Measurements from ENCODE around the gene PLXNB2. TPM values are rescaled to one million over a fixed set of nuclear protein-coding genes. Genes with fewer than 3 reads are reported as not detected.

The PLXNB2 gene
- total RNA-seq, 1 donor from 2014 or later, result 180 TPM

- DNase-seq (ENCODE audit: extremely low spot score in 2 of 2), result no peak
- Histone ChIP-seq H3K27me3 (no peaks in the 10 kb centered on the region), H3K9me3 (no peaks in the 10 kb centered on the region), H3K4me3 (peak overlapping the region; percentile 15 to 38), H3K4me1 (peaks cover 57% of the 10 kb centered on the region), H3K36me3 (no peaks in the 10 kb centered on the region), H3K27ac (no peak overlapping the region)
- intact Hi-C loops (cut with DNase I), result loop anchor here (10.0 kb wide), 1 partner anchor 257 kb away; the partner anchor contains the start of gene SCO2
- TF ChIP-seq POLR2A (IDR thresholded peaks at IDR 0.05) (no peak), POLR2AphosphoS5 (IDR thresholded peaks at IDR 0.05; ENCODE audit: insufficient read depth in 1 of 2, low read depth in 1 of 2) (no peak)
- TF ChIP-seq, protein P1, sequence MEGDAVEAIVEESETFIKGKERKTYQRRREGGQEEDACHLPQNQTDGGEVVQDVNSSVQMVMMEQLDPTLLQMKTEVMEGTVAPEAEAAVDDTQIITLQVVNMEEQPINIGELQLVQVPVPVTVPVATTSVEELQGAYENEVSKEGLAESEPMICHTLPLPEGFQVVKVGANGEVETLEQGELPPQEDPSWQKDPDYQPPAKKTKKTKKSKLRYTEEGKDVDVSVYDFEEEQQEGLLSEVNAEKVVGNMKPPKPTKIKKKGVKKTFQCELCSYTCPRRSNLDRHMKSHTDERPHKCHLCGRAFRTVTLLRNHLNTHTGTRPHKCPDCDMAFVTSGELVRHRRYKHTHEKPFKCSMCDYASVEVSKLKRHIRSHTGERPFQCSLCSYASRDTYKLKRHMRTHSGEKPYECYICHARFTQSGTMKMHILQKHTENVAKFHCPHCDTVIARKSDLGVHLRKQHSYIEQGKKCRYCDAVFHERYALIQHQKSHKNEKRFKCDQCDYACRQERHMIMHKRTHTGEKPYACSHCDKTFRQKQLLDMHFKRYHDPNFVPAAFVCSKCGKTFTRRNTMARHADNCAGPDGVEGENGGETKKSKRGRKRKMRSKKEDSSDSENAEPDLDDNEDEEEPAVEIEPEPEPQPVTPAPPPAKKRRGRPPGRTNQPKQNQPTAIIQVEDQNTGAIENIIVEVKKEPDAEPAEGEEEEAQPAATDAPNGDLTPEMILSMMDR (IDR thresholded peaks at IDR 0.05), result no peak
These were observed 39.7 kb downstream of the PLXNB2 start for GRCh38 chr22:50267591-50268390.

DNA sequence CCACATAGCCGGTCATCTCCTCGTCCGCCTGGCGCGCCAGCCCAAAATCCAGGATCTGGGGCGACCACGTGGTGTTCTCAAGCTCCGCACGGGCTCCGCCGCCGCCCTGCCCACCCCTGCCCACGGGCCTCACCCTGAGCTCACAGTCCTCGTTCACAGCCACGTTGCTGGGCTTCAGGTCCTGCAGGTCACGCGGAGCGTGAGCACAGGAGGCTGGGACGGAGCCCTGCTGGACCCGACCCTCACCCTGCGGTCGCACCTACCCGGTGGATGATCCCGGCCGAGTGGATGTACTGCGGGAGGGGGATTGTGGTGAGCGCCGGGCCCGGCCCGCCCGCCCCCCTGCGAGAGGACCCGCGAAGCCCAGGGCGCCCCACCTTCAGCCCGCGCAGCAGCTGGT lies 40.5 kb downstream of the PLXNB2 start:
- no peaks in the 10 kb centered on the region for H3K9me3 ChIP-seq
- peak overlapping the region; percentile 15 to 38 for H3K4me3 ChIP-seq
- DNase-seq (ENCODE audit: extremely low spot score in 2 of 2), result no peak
- H3K27ac ChIP-seq, result no peak overlapping the region
- peaks cover 60% of the 10 kb centered on the region for H3K4me1 ChIP-seq
- no peaks in the 10 kb centered on the region for H3K36me3 ChIP-seq
- TF ChIP-seq POLR2AphosphoS5 (IDR thresholded peaks at IDR 0.05; ENCODE audit: insufficient read depth in 1 of 2, low read depth in 1 of 2), result no peak
- no peaks in the 10 kb centered on the region for H3K27me3 ChIP-seq
- intact Hi-C loops (cut with DNase I), result loop anchor here (10.0 kb wide), 1 partner anchor 258 kb away; the partner anchor contains the start of gene SCO2

DNA sequence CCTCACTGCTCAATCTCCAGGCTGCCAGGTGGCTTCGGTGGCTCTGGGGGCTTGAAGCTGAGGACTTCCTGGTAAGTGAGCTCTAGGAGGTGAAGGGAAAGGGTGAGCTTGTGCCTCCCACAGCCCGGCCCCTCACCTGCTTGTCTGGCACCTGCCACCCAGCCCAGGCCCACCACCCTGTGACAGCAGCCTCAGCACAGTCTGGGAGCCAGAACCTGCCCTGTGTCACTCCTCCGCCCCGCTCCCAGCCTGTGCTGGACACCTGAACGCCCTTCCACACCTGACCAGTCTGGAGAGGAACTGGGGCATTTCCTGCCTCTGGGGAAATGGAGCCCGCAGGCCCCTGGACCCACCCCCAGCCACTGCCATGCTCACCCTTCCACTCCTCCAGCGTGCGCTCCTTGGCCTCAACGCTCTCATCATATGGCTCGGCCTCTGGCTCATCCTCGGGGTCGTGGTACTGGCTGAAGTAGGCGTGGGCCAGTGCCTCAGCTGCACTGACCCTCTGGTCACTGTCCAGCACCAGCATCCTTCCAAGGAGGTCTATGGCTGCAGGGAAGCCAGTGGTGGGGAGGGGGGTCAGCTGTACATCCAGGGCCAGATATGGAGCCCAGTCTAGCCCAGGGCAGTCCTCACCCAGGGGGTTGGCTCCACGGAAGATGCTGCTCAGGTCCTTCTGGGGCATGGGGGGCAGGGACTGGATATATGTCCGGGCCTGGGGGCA lies 42.3 kb downstream of the PLXNB2 start:
- Histone ChIP-seq H3K9me3 (no peaks in the 10 kb centered on the region), H3K36me3 (no peaks in the 10 kb centered on the region), H3K27me3 (no peaks in the 10 kb centered on the region), H3K27ac (no peak overlapping the region), H3K4me3 (no peak overlapping the region), H3K4me1 (peaks cover 55% of the 10 kb centered on the region)
- no peak for DNase-seq (ENCODE audit: extremely low spot score in 2 of 2)
- intact Hi-C loops (cut with DNase I), result loop anchor here (10.0 kb wide), 1 partner anchor 260 kb away; the partner anchor contains the start of gene SCO2
- TF ChIP-seq, protein P1 (IDR thresholded peaks at IDR 0.05), result no peak
- TF ChIP-seq POLR2A (IDR thresholded peaks at IDR 0.05) (no peak), POLR2AphosphoS5 (IDR thresholded peaks at IDR 0.05; ENCODE audit: insufficient read depth in 1 of 2, low read depth in 1 of 2) (no peak)

- H3K4me3 ChIP-seq, result no peak overlapping the region
- TF ChIP-seq POLR2AphosphoS5 (IDR thresholded peaks at IDR 0.05; ENCODE audit: insufficient read depth in 1 of 2, low read depth in 1 of 2), result no peak
- TF ChIP-seq POLR2A (IDR thresholded peaks at IDR 0.05), result no peak
- TF ChIP-seq, protein P1 (IDR thresholded peaks at IDR 0.05), result no peak
- H3K9me3 ChIP-seq, result no peaks in the 10 kb centered on the region
- no peaks in the 10 kb centered on the region for H3K27me3 ChIP-seq
- DNase-seq (ENCODE audit: extremely low spot score in 2 of 2), result no peak
- intact Hi-C loops (cut with DNase I), result loop anchor here (10.0 kb wide), 1 partner anchor 261 kb away; the partner anchor contains the start of gene SCO2
- H3K36me3 ChIP-seq, result no peaks in the 10 kb centered on the region
- H3K27ac ChIP-seq, result no peak overlapping the region
- H3K4me1 ChIP-seq, result peaks cover 50% of the 10 kb centered on the region
These were observed 43.2 kb downstream of the PLXNB2 start for GRCh38 chr22:50264104-50264745.

GRCh38 chr22:50262973-50263617 lies 44.4 kb downstream of the PLXNB2 start:
- no peak for TF ChIP-seq POLR2A (IDR thresholded peaks at IDR 0.05)
- no peak for TF ChIP-seq POLR2AphosphoS5 (IDR thresholded peaks at IDR 0.05; ENCODE audit: insufficient read depth in 1 of 2, low read depth in 1 of 2)
- TF ChIP-seq, protein P1 (IDR thresholded peaks at IDR 0.05), result no peak
- H3K27me3 ChIP-seq, result no peaks in the 10 kb centered on the region

More at GRCh38 chr22:50262973-50263617, 44.4 kb downstream of the PLXNB2 start:
- intact Hi-C loops (cut with DNase I), result loop anchor here (10.0 kb wide), 1 partner anchor 262 kb away; the partner anchor contains the start of gene SCO2
- no peaks in the 10 kb centered on the region for H3K9me3 ChIP-seq
- DNase-seq (ENCODE audit: extremely low spot score in 2 of 2), result no peak
- H3K4me3 ChIP-seq, result no peak overlapping the region
- H3K27ac ChIP-seq, result no peak overlapping the region
- peaks cover 39% of the 10 kb centered on the region for H3K4me1 ChIP-seq
- H3K36me3 ChIP-seq, result no peaks in the 10 kb centered on the region

Measured in vagina (tissue), 2 donors.